Esophagus (tissue), 2 donors: ENCODE data around the gene NFAT5. TPM values are rescaled to one million over a fixed set of nuclear protein-coding genes. Genes with fewer than 3 reads are reported as not detected.

Experiments
- polyA plus RNA-seq, 2 donors: library from polyadenylated mRNA; stranded (reverse); fragments of 200-250 nt; gene quantifications; one replicate each; pipeline ENCODE4 v1.2.3, GENCODE V29; 2013
- donor health status: healthy with polysubstance abuse.
- donor health status: Bipolar disorder and iron deficiency.

NFAT5 gene
- polyA plus RNA-seq, 2 donors: 2.7 to 6.5 TPM

Other genes with a start within 250 kb of the NFAT5 start
- 10 to 100 TPM in 1 of 2 donors, 1 to 10 TPM in 1; 3.9 to 16.9 TPM for gene PDF, start 235.4 kb upstream of the NFAT5 start, polyA plus RNA-seq
- gene COG8, start 226.4 kb upstream of the NFAT5 start, polyA plus RNA-seq: 10 to 100 TPM; 12.9 to 13.5 TPM
- gene NIP7, start 226.2 kb upstream of the NFAT5 start, polyA plus RNA-seq: 10 to 100 TPM; 16.4 to 22.3 TPM
- under 1 TPM in 1 of 2 donors, not detected in 1; 0.33 TPM for gene TMED6, start 214.2 kb upstream of the NFAT5 start, polyA plus RNA-seq
- 1 to 10 TPM; 5.6 to 9.1 TPM for gene TERF2, start 180.0 kb upstream of the NFAT5 start, polyA plus RNA-seq
- gene CYB5B, start 141.3 kb upstream of the NFAT5 start, polyA plus RNA-seq: 10 to 100 TPM; 41.1 to 64.9 TPM
- gene NQO1, start 160.6 kb downstream of the NFAT5 start, polyA plus RNA-seq: 100 to 1,000 TPM in 1 of 2 donors, 10 to 100 TPM in 1; 68.5 to 161 TPM
- gene NOB1, start 189.0 kb downstream of the NFAT5 start, polyA plus RNA-seq: 10 to 100 TPM; 14.7 to 49.5 TPM
- gene WWP2, start 196.4 kb downstream of the NFAT5 start, polyA plus RNA-seq: 10 to 100 TPM; 17.7 to 18.5 TPM